H9 (cell line): ENCODE results near the gene VTI1B. TPM values are rescaled to one million over a fixed set of nuclear protein-coding genes. Genes with fewer than 3 reads are reported as not detected.

Experiments used
- DNase-seq: peaks from one replicate; pipeline ENCODE4 v3.0.0-alpha.2; 2017
- H2AFZ ChIP-seq: one replicate; pipeline ENCODE4 v1.6.1; 2013; ENCODE audit warnings: mild to moderate bottlenecking, low read length, control low read depth, moderate library complexity
- H2AK5ac ChIP-seq: 2 replicates; pipeline ENCODE4 v1.6.1; 2013; ENCODE audit warnings: low read length, control low read depth, mixed read lengths; ENCODE audit not compliant: insufficient read length
- H2BK120ac ChIP-seq: one replicate; pipeline ENCODE4 v1.6.1; 2013; ENCODE audit warnings: low read depth, mild to moderate bottlenecking, low read length, control low read depth, inconsistent platforms; ENCODE audit not compliant: poor library complexity, severe bottlenecking
- H2BK12ac ChIP-seq: 2 replicates; pipeline ENCODE4 v1.6.1; 2013; ENCODE audit warnings: low read length, control low read depth, mixed read lengths, low read depth; ENCODE audit not compliant: insufficient read length
- H2BK15ac ChIP-seq: 2 replicates; pipeline ENCODE4 v1.6.1; 2013; ENCODE audit warnings: low read depth, low read length, control low read depth
- H2BK20ac ChIP-seq: one replicate; pipeline ENCODE4 v1.6.1; 2013; ENCODE audit warnings: low read depth, mild to moderate bottlenecking, low read length, control low read depth, inconsistent platforms; ENCODE audit not compliant: poor library complexity, severe bottlenecking
- H2BK5ac ChIP-seq: 2 replicates; pipeline ENCODE4 v1.6.1; 2013; ENCODE audit warnings: low read length, control low read depth, mixed read lengths; ENCODE audit not compliant: insufficient read length
- H3K14ac ChIP-seq: 2 replicates; pipeline ENCODE4 v1.6.1; 2013; ENCODE audit warnings: low read length, control low read depth; ENCODE audit not compliant: insufficient read depth
- H3K18ac ChIP-seq: 2 replicates; pipeline ENCODE4 v1.6.1; 2013; ENCODE audit warnings: low read depth, mild to moderate bottlenecking, mixed read lengths, low read length, control low read depth; ENCODE audit not compliant: insufficient read length
- H3K23ac ChIP-seq: 2 replicates; pipeline ENCODE4 v1.6.1; 2013; ENCODE audit warnings: low read length, control low read depth, mixed read lengths, low read depth; ENCODE audit not compliant: insufficient read length
- H3K23me2 ChIP-seq: 2 replicates; pipeline ENCODE4 v1.6.1; 2013; ENCODE audit warnings: low read depth, mild to moderate bottlenecking, mixed read lengths, low read length, control low read depth; ENCODE audit not compliant: insufficient read length, poor library complexity, severe bottlenecking
- H3K27ac ChIP-seq: 2 replicates; pipeline ENCODE4 v1.5.1; 2013; ENCODE audit warnings: low read length, control low read depth, mixed read lengths, low read depth; ENCODE audit not compliant: insufficient read length
- H3K27me3 ChIP-seq: 2 replicates; pipeline ENCODE4 v1.6.1; 2013; ENCODE audit warnings: low read length, control low read depth, inconsistent platforms; ENCODE audit not compliant: insufficient read depth
- H3K4ac ChIP-seq: 2 replicates; pipeline ENCODE4 v1.6.1; 2013; ENCODE audit warnings: low read depth, mild to moderate bottlenecking, control low read depth, inconsistent platforms, low read length, moderate library complexity
- H3K4me1 ChIP-seq: 2 replicates; pipeline ENCODE4 v1.6.1; 2013; ENCODE audit warnings: low read length, control low read depth, inconsistent platforms; ENCODE audit not compliant: insufficient read depth
- H3K4me2 ChIP-seq: 2 replicates; pipeline ENCODE4 v1.6.1; 2013; ENCODE audit warnings: low read length, control low read depth, mixed read lengths; ENCODE audit not compliant: insufficient read length, insufficient read depth
- H3K56ac ChIP-seq: 2 replicates; pipeline ENCODE4 v1.6.1; 2013; ENCODE audit warnings: low read depth, mild to moderate bottlenecking, mixed read lengths, low read length, control low read depth; ENCODE audit not compliant: insufficient read length
- H3K79me1 ChIP-seq: 2 replicates; pipeline ENCODE4 v1.6.1; 2013; ENCODE audit warnings: low read depth, mild to moderate bottlenecking, moderate library complexity, low read length, control low read depth, inconsistent platforms; ENCODE audit not compliant: insufficient read depth, poor library complexity, severe bottlenecking
- H3K79me2 ChIP-seq: 2 replicates; pipeline ENCODE4 v1.6.1; 2013; ENCODE audit warnings: low read length, control low read depth, inconsistent platforms; ENCODE audit not compliant: insufficient read depth
- H3K9ac ChIP-seq: 2 replicates; pipeline ENCODE4 v1.6.1; 2013; ENCODE audit warnings: low read length, control low read depth, mixed read lengths; ENCODE audit not compliant: insufficient read length; ENCODE audit errors: extremely low read depth
- H3K9me3 ChIP-seq: one replicate; pipeline ENCODE4 v1.6.1; 2013; ENCODE audit warnings: low read depth, low read length, inconsistent platforms; ENCODE audit not compliant: control insufficient read depth
- H3T11ph ChIP-seq: one replicate; pipeline ENCODE4 v1.6.1; 2013; ENCODE audit warnings: mild to moderate bottlenecking, low read length, control low read depth, inconsistent platforms
- H4K20me1 ChIP-seq: one replicate; pipeline ENCODE4 v1.6.1; 2013; ENCODE audit not compliant: control insufficient read depth, insufficient read length, insufficient read depth
- H4K5ac ChIP-seq: 2 replicates; pipeline ENCODE4 v1.6.1; 2013; ENCODE audit warnings: low read depth, mild to moderate bottlenecking, mixed read lengths, low read length, control low read depth; ENCODE audit not compliant: insufficient read length
- H4K8ac ChIP-seq: replicated peaks from 2 replicates; pipeline ENCODE4 v1.6.1; 2013; ENCODE audit warnings: low read length, control low read depth, mixed read lengths, low read depth; ENCODE audit not compliant: insufficient read length
- H4K91ac ChIP-seq: 2 replicates; pipeline ENCODE4 v1.6.1; 2013; ENCODE audit warnings: low read depth, mild to moderate bottlenecking, moderate library complexity, mixed read lengths, low read length, control low read depth; ENCODE audit not compliant: insufficient read length
- H3K27ac Mint-ChIP-seq, 3 experiments: 2 replicates in 2 of 3; 3 replicates in 1 of 3; pipeline ENCODE4 v1.8.0; 2020 to 2021; ENCODE audit warnings: mixed read lengths in 3 of 3, mild to moderate bottlenecking in 1 of 3, moderate library complexity in 1 of 3
- H3K27me3 Mint-ChIP-seq: 2 replicates; pipeline ENCODE4 v1.8.0; 2021; ENCODE audit warnings: low read depth, mild to moderate bottlenecking, moderate library complexity, mixed read lengths
- H3K36me3 Mint-ChIP-seq, 3 experiments: 2 replicates in 2 of 3; 3 replicates in 1 of 3; pipeline ENCODE4 v1.8.0; 2020 to 2021; ENCODE audit warnings: low read depth in 3 of 3, mixed read lengths in 3 of 3; ENCODE audit not compliant: insufficient read depth in 1 of 3
- H3K4me1 Mint-ChIP-seq, 2 experiments: 2 replicates each; pipeline ENCODE4 v1.8.0; 2020; ENCODE audit warnings: mixed read lengths in 2 of 2
- H3K4me3 Mint-ChIP-seq, 2 experiments: 2 replicates in 1 of 2; 3 replicates in 1 of 2; pipeline ENCODE4 v1.8.0; 2020 to 2021; ENCODE audit warnings: mild to moderate bottlenecking in 2 of 2, mixed read lengths in 2 of 2, moderate library complexity in 1 of 2
- H3K9me3 Mint-ChIP-seq, 2 experiments: 2 replicates in 1 of 2; 3 replicates in 1 of 2; pipeline ENCODE4 v1.8.0; 2020; ENCODE audit warnings: mild to moderate bottlenecking in 2 of 2, mixed read lengths in 2 of 2, moderate library complexity in 1 of 2
- CTCF ChIP-seq: fragments of 200-600 bp; sonication (generic); conservative IDR thresholded peaks from 3 replicates; pipeline ENCODE4 v1.8.0; 2021; ENCODE audit warnings: antibody characterized with exemption, mild to moderate bottlenecking
- WGBS: extraction: QIAGEN DNeasy Blood & Tissue Kit; methylation state at CpG from one replicate; pipeline ENCODE4 v1.1.7; 2013; ENCODE audit warnings: missing lambda C conversion rate, low lambda C conversion rate, mixed read lengths; ENCODE audit not compliant: insufficient read length; ENCODE audit errors: extremely low coverage; 5-methylcytosine and 5-hydroxymethylcytosine counted together
- total RNA-seq: library from RNA; stranded (reverse); gene quantifications from 2 replicates; pipeline ENCODE4 v1.2.1, GENCODE V29; 2021

Gene VTI1B
- total RNA-seq, 1 experiment from 2014 or later, result 118 TPM

DNA sequence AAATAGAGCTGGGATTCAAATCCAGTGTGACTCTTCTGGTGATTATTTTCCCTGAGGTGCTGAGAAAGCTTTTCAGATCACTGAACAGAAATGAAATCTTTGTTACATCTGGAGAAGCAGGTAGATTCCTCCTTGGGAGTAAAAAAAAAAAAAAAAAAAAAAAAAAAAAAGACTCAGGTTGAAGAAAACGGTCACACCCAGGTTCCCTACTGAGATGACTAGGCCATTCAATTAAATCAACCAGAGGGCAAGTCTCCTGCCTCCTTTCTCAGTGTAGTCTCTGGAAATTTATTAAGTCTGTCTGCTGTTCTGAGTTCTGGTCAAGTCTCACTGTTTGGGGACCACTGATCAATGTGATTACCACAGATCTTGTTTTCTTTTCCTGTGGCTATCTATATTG lies 30.7 kb downstream of the VTI1B start:
- Mint-ChIP-seq H3K27me3 (no peaks in the 10 kb centered on the region), H3K4me3 (no peak overlapping the region), H3K9me3 (no peaks in the 10 kb centered on the region), H3K27ac (0 out of 7 replicates have a peak overlapping the region, but pooled peaks of 1 of the 3 experiments have one; percentile 58), H3K36me3 (peaks cover 4 to 37% (median 30%) of the 10 kb centered on the region in 3 experiments; a peak in 6 of 7 replicates), H3K4me1 (no peaks in the 10 kb centered on the region)
- no peaks in the 10 kb centered on the region for H3K79me1 ChIP-seq
- H4K5ac ChIP-seq, result no peak overlapping the region
- H4K20me1 ChIP-seq, result no peaks in the 10 kb centered on the region
- no peak for DNase-seq
- no peak for TF ChIP-seq CTCF
- H3K9me3 ChIP-seq, result no peaks in the 10 kb centered on the region
- no peaks in the 10 kb centered on the region for H3K27me3 ChIP-seq
- H2AFZ ChIP-seq, result no peak overlapping the region
- no peak overlapping the region for H3K14ac ChIP-seq
- no peak overlapping the region for H2BK15ac ChIP-seq
- no peak overlapping the region for H4K8ac ChIP-seq
- no peak overlapping the region for H4K91ac ChIP-seq
- H3K27ac ChIP-seq, result no peak overlapping the region
- no peak overlapping the region for H3K4me2 ChIP-seq
- H3K9ac ChIP-seq, result no peak overlapping the region
- no peak overlapping the region for H3T11ph ChIP-seq
- no peak overlapping the region for H3K18ac ChIP-seq
- H2BK12ac ChIP-seq, result no peak overlapping the region
- no peaks in the 10 kb centered on the region for H3K4me1 ChIP-seq
- H3K23ac ChIP-seq, result no peak overlapping the region
- no peak overlapping the region for H3K56ac ChIP-seq
- no peak overlapping the region for H2AK5ac ChIP-seq
- no peaks in the 10 kb centered on the region for H3K23me2 ChIP-seq
- no peak overlapping the region for H2BK5ac ChIP-seq
- H3K4ac ChIP-seq, result no peak overlapping the region
- H3K79me2 ChIP-seq, result no peaks in the 10 kb centered on the region
- no CpG with 5 or more reads among the region's 1 CpG for WGBS
- no peak overlapping the region for H2BK120ac ChIP-seq
- no peak overlapping the region for H2BK20ac ChIP-seq
